RPMI7951 (cell line): ENCODE results near the gene NEDD4. TPM values are rescaled to one million over a fixed set of nuclear protein-coding genes. Genes with fewer than 3 reads are reported as not detected.
A peak's percentile ranks its signal among the peaks of the same experiment; 100 is the strongest.
"Not testable (repeated sequence)": the region's sequence is repeated elsewhere in the genome, so short reads cannot be mapped to it uniquely, and the experiment has no call there.

Source experiments
- DNase-seq: peaks from one replicate; pipeline ENCODE4 v3.0.0-alpha.2; 2012; ENCODE audit warnings: low read depth
- total RNA-seq: library from RNA; depleted of rRNA; stranded (reverse); fragments of >200 nt; shearing (Covaris generic); gene quantifications from 2 replicates; pipeline ENCODE4 v1.2.3, GENCODE V29; 2014; rRNA removed

Gene NEDD4
- 30.8 and 32.2 TPM in 2 replicates for total RNA-seq

GRCh38 chr15:55993111-55993803, at the start of gene NEDD4:
Gene NEDD4, minus strand, starts transcription at chr15:55993612. Its CDS starts 57 bp downstream, at chr15:55993555.
- DNase-seq, result peak; percentile 90

GRCh38 chr15:56042498-56042897, 49.1 kb upstream of the NEDD4 start:
- no peak for DNase-seq

- no peak for DNase-seq
Observed at GRCh38 chr15:56042031-56042430, 48.6 kb upstream of the NEDD4 start.

- DNase-seq, result peak; percentile 92
Observed at GRCh38 chr15:56040081-56041035, 46.9 kb upstream of the NEDD4 start.

- no peak for DNase-seq
Observed at GRCh38 chr15:56038707-56039106, 45.3 kb upstream of the NEDD4 start.

GRCh38 chr15:56038015-56038414, 44.6 kb upstream of the NEDD4 start:
- peak; percentile 14 for DNase-seq

- no peak for DNase-seq
Observed at GRCh38 chr15:56036546-56037067, 43.2 kb upstream of the NEDD4 start.

GRCh38 chr15:56035166-56035565, 41.8 kb upstream of the NEDD4 start:
- DNase-seq, result no peak

GRCh38 chr15:56034514-56034913, 41.1 kb upstream of the NEDD4 start:
- no peak for DNase-seq

GRCh38 chr15:56032373-56032772, 39.0 kb upstream of the NEDD4 start:
- DNase-seq, result no peak

GRCh38 chr15:56031836-56032235, 38.4 kb upstream of the NEDD4 start:
- no peak for DNase-seq

- no peak for DNase-seq
Observed at GRCh38 chr15:56031402-56031801, 38.0 kb upstream of the NEDD4 start.

- DNase-seq, result no peak
Observed at GRCh38 chr15:56028430-56028829, 35.0 kb upstream of the NEDD4 start.

GRCh38 chr15:56023160-56023559, 29.7 kb upstream of the NEDD4 start:
- not testable (repeated sequence) for DNase-seq

- no peak for DNase-seq
Observed at GRCh38 chr15:56019819-56020486, 26.5 kb upstream of the NEDD4 start.

- peak; percentile 46 for DNase-seq
Observed at GRCh38 chr15:56019060-56019793, 25.8 kb upstream of the NEDD4 start.

- no peak for DNase-seq
Observed at GRCh38 chr15:56017920-56018319, 24.5 kb upstream of the NEDD4 start.

GRCh38 chr15:56017511-56017910, 24.1 kb upstream of the NEDD4 start:
- no peak for DNase-seq

- DNase-seq, result no peak
Observed at GRCh38 chr15:56016281-56016680, 22.9 kb upstream of the NEDD4 start.

GRCh38 chr15:56014677-56015076, 21.3 kb upstream of the NEDD4 start:
- DNase-seq, result no peak

GRCh38 chr15:56007053-56007452, 13.6 kb upstream of the NEDD4 start:
- DNase-seq, result peak; percentile 48
